B cell (primary cell): ENCODE measurements around the gene ARID3C. TPM values are rescaled to one million over a fixed set of nuclear protein-coding genes. Genes with fewer than 3 reads are reported as not detected.
A peak's percentile ranks its signal among the peaks of the same experiment; 100 is the strongest.

ENCODE experiments used
- ATAC-seq: fragments of 200-7000 bp; cut with Tn5 transposase; one replicate; pipeline ENCODE4 v1.10.0; 2021; ENCODE audit warnings: low read depth, mild to moderate bottlenecking, moderate number of reproducible peaks, moderate library complexity
- CTCF ChIA-PET: fragments of 350-600 bp; sonication (Branson Sonifier 250); formaldehyde crosslinking; loops from one replicate; lab custom pipeline; 2021; ENCODE audit warnings: antibody characterized with exemption, inconsistent platforms; lab: Charles Lee
- POLR2A ChIA-PET: fragments of 350-600 bp; sonication (Branson Sonifier 250); formaldehyde crosslinking; loops from one replicate; lab custom pipeline; 2021; ENCODE audit warnings: antibody characterized with exemption; lab: Charles Lee
- DNase-seq: peaks from one replicate; pipeline ENCODE4 v3.0.0; 2013
- H2AFZ ChIP-seq: 2 replicates; pipeline ENCODE4 v1.6.1; 2012; ENCODE audit warnings: mild to moderate bottlenecking, low read depth, low read length; ENCODE audit not compliant: insufficient read depth, poor library complexity, severe bottlenecking
- H3K27ac ChIP-seq, 2 donors: 1 replicate in 1 of 2; 2 replicates in 1 of 2; pipeline ENCODE4 v1.5.1; 2012 to 2013; ENCODE audit warnings: low read length in 2 of 2, mild to moderate bottlenecking in 2 of 2, moderate library complexity in 1 of 2
- H3K27me3 ChIP-seq, 4 experiments: fragments of 200-600 bp in 1 of 4; sonication (generic) in 1 of 4; replicated peaks in 1 of 4; 1 replicate in 2 of 4; 2 replicates in 2 of 4; pipeline versions ENCODE4 v1.6.1 to v1.7.0; 2013 to 2016; ENCODE audit warnings: low read length in 3 of 4, mild to moderate bottlenecking in 2 of 4, mixed read lengths in 1 of 4, moderate library complexity in 1 of 4; ENCODE audit not compliant: insufficient read depth in 4 of 4, control insufficient read depth in 3 of 4; ENCODE audit errors: control extremely low read depth in 1 of 4
- H3K36me3 ChIP-seq, 2 experiments: replicated peaks in 1 of 2; 1 replicate in 1 of 2; 2 replicates in 1 of 2; pipeline versions ENCODE4 v1.6.1 to v1.7.1; 2013; ENCODE audit warnings: low read length in 1 of 2; ENCODE audit not compliant: insufficient read depth in 2 of 2, control insufficient read depth in 1 of 2; ENCODE audit errors: control extremely low read depth in 1 of 2, extremely low read depth in 1 of 2
- H3K4me1 ChIP-seq, 2 donors: fragments of 200-600 bp in 1 of 2; sonication (generic) in 1 of 2; 1 replicate in 1 of 2; 2 replicates in 1 of 2; pipeline versions ENCODE4 v1.5.1 to v1.6.1; 2013 to 2017; ENCODE audit warnings: low read length in 2 of 2; ENCODE audit not compliant: control insufficient read depth in 2 of 2, insufficient read depth in 2 of 2
- H3K4me2 ChIP-seq: replicated peaks from 2 replicates; pipeline ENCODE3; 2012; ENCODE audit warnings: mild to moderate bottlenecking, low read depth, low read length; ENCODE audit not compliant: poor library complexity, severe bottlenecking
- H3K4me3 ChIP-seq, 5 experiments: fragments of 200-600 bp in 1 of 5; sonication (generic) in 1 of 5; 1 replicate in 3 of 5; 2 replicates in 2 of 5; pipeline versions ENCODE4 v1.5.1 to v1.7.0; 2011 to 2016; ENCODE audit warnings: low read length in 4 of 5, mild to moderate bottlenecking in 4 of 5, low read depth in 2 of 5, control low read depth in 1 of 5, moderate library complexity in 1 of 5; ENCODE audit not compliant: insufficient read depth in 1 of 5; ENCODE audit errors: control extremely low read depth in 1 of 5, extremely low read depth in 1 of 5
- H3K79me2 ChIP-seq: fragments of 200-600 bp; sonication (generic); one replicate; pipeline ENCODE4 v1.6.0; 2016; ENCODE audit warnings: low read length; ENCODE audit not compliant: control insufficient read depth, insufficient read depth
- H3K9ac ChIP-seq: fragments of 200-600 bp; sonication (generic); 2 replicates; pipeline ENCODE4 v1.6.1; 2017; ENCODE audit warnings: mild to moderate bottlenecking, low read length, moderate library complexity
- H3K9me3 ChIP-seq, 3 donors: one replicate each; pipeline versions ENCODE4 v1.6.1 to v1.7.1; 2013; ENCODE audit warnings: low read length in 2 of 3; ENCODE audit not compliant: control insufficient read depth in 2 of 3, insufficient read depth in 1 of 3; ENCODE audit errors: control extremely low read depth in 1 of 3
- H4K20me1 ChIP-seq: 2 replicates; pipeline ENCODE4 v1.6.0; 2012; ENCODE audit warnings: mild to moderate bottlenecking, low read length; ENCODE audit not compliant: insufficient read depth, control insufficient read depth, poor library complexity, severe bottlenecking
- H3K27ac Mint-ChIP-seq: one replicate; pipeline ENCODE4 v1.8.0; 2021; ENCODE audit warnings: mixed read lengths
- H3K27me3 Mint-ChIP-seq: one replicate; pipeline ENCODE4 v1.8.0; 2021; ENCODE audit warnings: mixed read lengths
- H3K4me1 Mint-ChIP-seq: one replicate; pipeline ENCODE4 v1.8.0; 2021; ENCODE audit warnings: mixed read lengths
- H3K4me3 Mint-ChIP-seq: one replicate; pipeline ENCODE4 v1.8.0; 2021; ENCODE audit warnings: mixed read lengths
- H3K9me3 Mint-ChIP-seq: one replicate; pipeline ENCODE4 v1.8.0; 2022; ENCODE audit warnings: mixed read lengths; ENCODE audit not compliant: insufficient read depth
- CTCF ChIP-seq: fragments of 200-600 bp; IDR thresholded peaks from one replicate; pipeline ENCODE4 v1.8.0; 2022; ENCODE audit warnings: antibody characterized with exemption, mild to moderate bottlenecking
- EZH2 ChIP-seq: IDR thresholded peaks from 2 replicates; pipeline ENCODE4 v1.6.1; 2012; ENCODE audit warnings: borderline replicate concordance, low read depth, mild to moderate bottlenecking, moderate library complexity, low read length; ENCODE audit not compliant: insufficient read depth, poor library complexity, severe bottlenecking
- WGBS: methylation state at CpG from one replicate; pipeline ENCODE4 v1.1.5; 2013; ENCODE audit warnings: missing lambda C conversion rate; ENCODE audit not compliant: insufficient coverage; 5-methylcytosine and 5-hydroxymethylcytosine counted together
- intact Hi-C: fragments of 100-400 bp; cut with micrococcal nuclease; formaldehyde crosslinking; loops from one replicate; pipeline ENCODE4 v1.10.0; 2022
- polyA plus RNA-seq: library from polyadenylated mRNA; depleted of rRNA; stranded (reverse); fragments of >200 nt; gene quantifications from 2 replicates; pipeline ENCODE4 v1.2.3, GENCODE V29; 2012
- total RNA-seq, 2 donors: library from RNA; stranded (reverse); fragments of 120-200 nt in 1 of 2; gene quantifications; 1 replicate in 1 of 2; 2 replicates in 1 of 2; pipeline versions ENCODE4 v1.2.3 to v1.2.4, GENCODE V29; 2013 to 2022

The ARID3C gene
- total and polyA plus RNA-seq, 2 donors (not counting 1 experiment from before 2014, with no cell fraction given), result not detected

DNA sequence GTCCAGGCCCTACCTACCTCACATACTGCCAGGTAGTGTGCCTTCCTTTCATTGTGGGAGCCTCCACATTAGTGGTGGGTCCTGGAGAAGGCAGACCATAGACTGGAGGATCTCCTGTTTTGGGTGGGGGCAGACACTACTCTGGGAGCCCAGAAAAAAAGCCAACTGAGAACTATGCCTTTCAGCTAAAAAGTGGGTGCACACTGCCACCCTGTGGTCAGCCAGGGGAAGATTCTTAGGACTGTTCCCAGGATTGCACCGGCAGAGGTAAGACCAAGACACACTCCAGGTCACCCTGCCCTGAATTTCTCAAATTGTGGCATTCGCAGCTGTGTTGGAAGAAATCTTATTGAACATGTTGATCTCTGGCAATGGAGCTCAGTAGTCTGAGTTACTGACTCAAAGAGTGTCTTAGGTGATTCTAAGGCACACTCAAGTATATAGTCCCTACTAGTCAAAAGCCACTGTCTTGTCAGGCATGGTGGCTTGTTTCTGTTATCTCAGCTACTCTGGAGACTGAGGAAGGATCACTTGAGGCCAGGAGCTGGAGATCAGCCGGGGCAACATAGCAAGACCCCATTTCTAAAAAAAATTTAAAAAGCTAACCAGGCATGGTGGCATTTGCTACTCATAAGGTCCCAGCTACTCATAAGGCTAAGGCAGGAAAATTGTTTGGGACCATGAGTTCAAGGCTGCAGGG is 5.1 kb upstream of the ARID3C start:
- ATAC-seq (peak; percentile 19), DNase-seq (peak; percentile 81)
- TF ChIP-seq EZH2 (no peak), CTCF (peak; percentile 89)
- H3K4me1 Mint-ChIP-seq, result peaks cover 35% of the 10 kb centered on the region
- H3K36me3 ChIP-seq, result peaks cover 0 to 3% of the 10 kb centered on the region in 2 experiments
- peaks cover 26% of the 10 kb centered on the region for H3K79me2 ChIP-seq
- H3K27ac Mint-ChIP-seq, result no peak overlapping the region
- H3K9ac ChIP-seq, result no peak overlapping the region
- H3K4me3 ChIP-seq, result no peak overlapping the region
- H4K20me1 ChIP-seq, result peaks cover 16% of the 10 kb centered on the region
- POLR2A ChIA-PET, result interaction anchor here (1.1 to 1.3 kb wide), 3 partner anchors 10 to 22 kb away, joined by 4 to 6 read pairs (median 4); partner anchors contain the start of gene RPP25L
- CTCF ChIA-PET, result interaction anchor here (0.5 to 8.4 kb wide), 34 partner anchors 9 to 1072 kb away, joined by 3 to 150 read pairs (median 5); partner anchors contain the start of genes CCL27, DCTN3, DNAI1 and FAM219A
- peaks cover 16% of the 10 kb centered on the region for H3K27me3 Mint-ChIP-seq
- peak overlapping the region; percentile 48 for H3K4me3 Mint-ChIP-seq
- no peaks in the 10 kb centered on the region for H3K9me3 Mint-ChIP-seq
- peaks cover 0 to 19% (median 7%) of the 10 kb centered on the region in 4 experiments for H3K27me3 ChIP-seq
- H3K4me2 ChIP-seq, result no peak overlapping the region
- H3K9me3 ChIP-seq, result peaks cover 0 to 4% (median 0%) of the 10 kb centered on the region in 3 donors
- H3K27ac ChIP-seq, result no peak overlapping the region
- H2AFZ ChIP-seq, result no peak overlapping the region
- intact Hi-C loops, result loop anchor here (1.0 to 2.0 kb wide), 2 partner anchors 22 to 85 kb away; partner anchors contain the start of gene RPP25L
- H3K4me1 ChIP-seq, result peaks cover 22 to 38% of the 10 kb centered on the region in 2 donors
- 38% methylated on average over 2 of the region's 3 CpGs for WGBS

DNA sequence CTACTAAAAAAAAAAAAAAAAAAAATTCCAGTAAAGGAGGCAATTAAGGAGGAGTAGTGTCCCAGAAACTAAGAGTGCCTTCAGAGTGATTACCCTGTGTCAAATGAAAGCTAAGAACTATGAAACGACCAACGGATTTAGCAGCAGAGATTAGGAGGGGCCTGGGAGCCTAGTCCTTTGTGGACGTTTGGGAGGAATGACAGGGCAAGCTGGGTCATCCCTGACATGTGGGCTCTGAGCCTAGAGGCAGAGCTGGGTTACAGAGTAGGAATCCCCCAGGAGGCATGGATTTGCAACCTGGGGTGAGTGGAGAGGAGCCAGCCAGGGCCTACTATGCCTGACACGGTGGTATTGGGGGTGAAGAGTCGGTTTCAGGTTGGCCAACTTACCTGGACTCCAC is 4.3 kb upstream of the ARID3C start:
- H3K27me3 ChIP-seq, result peaks cover 0 to 24% (median 12%) of the 10 kb centered on the region in 4 experiments
- H3K27ac ChIP-seq, result no peak overlapping the region
- H3K9me3 ChIP-seq, result peaks cover 0 to 4% (median 0%) of the 10 kb centered on the region in 3 donors
- H4K20me1 ChIP-seq, result peaks cover 20% of the 10 kb centered on the region
- no peak overlapping the region for H3K4me3 ChIP-seq
- intact Hi-C loops, result loop anchor here (1.0 to 2.0 kb wide), 2 partner anchors 21 to 84 kb away; partner anchors contain the start of gene RPP25L
- H3K9ac ChIP-seq, result no peak overlapping the region
- ChIA-PET POLR2A (interaction anchor here (1.0 to 1.3 kb wide), 4 partner anchors 11 to 20 kb away, joined by 3 to 8 read pairs (median 4); partner anchors contain the start of gene DCTN3), CTCF (interaction anchor here (0.6 to 8.4 kb wide), 23 partner anchors 10 to 253 kb away, joined by 3 to 150 read pairs (median 7); partner anchors contain the start of genes CCL27, DCTN3, DNAI1 and FAM219A)
- no peak for ATAC-seq
- H3K79me2 ChIP-seq, result peaks cover 26% of the 10 kb centered on the region
- peaks cover 35% of the 10 kb centered on the region for H3K4me1 Mint-ChIP-seq
- no peak overlapping the region for H3K4me3 Mint-ChIP-seq
- no peak overlapping the region for H2AFZ ChIP-seq
- DNase-seq, result no peak
- 80% methylated on average over 3 of the region's 5 CpGs for WGBS
- H3K4me2 ChIP-seq, result no peak overlapping the region
- no peak overlapping the region for H3K27ac Mint-ChIP-seq
- H3K27me3 Mint-ChIP-seq, result peaks cover 22% of the 10 kb centered on the region
- TF ChIP-seq CTCF (no peak), EZH2 (no peak)
- peaks cover 0 to 3% of the 10 kb centered on the region in 2 experiments for H3K36me3 ChIP-seq
- H3K4me1 ChIP-seq, result peaks cover 22 to 37% of the 10 kb centered on the region in 2 donors
- no peaks in the 10 kb centered on the region for H3K9me3 Mint-ChIP-seq
